WTC11 (cell line): ENCODE results near the gene EIF4E1B. TPM values are rescaled to one million over a fixed set of nuclear protein-coding genes. Genes with fewer than 3 reads are reported as not detected.

Experiments used
- ATAC-seq: fragments of 200-7000 bp; cut with Tn5 transposase; 2 replicates; pipeline ENCODE4 v1.10.0; 2021; ENCODE audit warnings: mild to moderate bottlenecking, moderate library complexity
- CTCF ChIA-PET: fragments of 300-600 bp; sonication (Branson Sonifier 250); formaldehyde crosslinking; loops from one replicate; lab custom pipeline; 2021; ENCODE audit warnings: antibody characterized with exemption; lab: Charles Lee
- POLR2A ChIA-PET: fragments of 350-600 bp; sonication (Branson Sonifier 250); formaldehyde crosslinking; loops from one replicate; lab custom pipeline; 2021; ENCODE audit warnings: antibody characterized with exemption; lab: Charles Lee
- DNase-seq: peaks from one replicate; pipeline ENCODE4 v3.0.0; 2021; ENCODE audit warnings: low spot score
- H3K27ac Mint-ChIP-seq: 2 replicates; pipeline ENCODE4 v1.8.0; 2021; ENCODE audit warnings: mixed read lengths
- H3K27me3 Mint-ChIP-seq: 2 replicates; pipeline ENCODE4 v1.8.0; 2021; ENCODE audit warnings: low read depth, mild to moderate bottlenecking, moderate library complexity, mixed read lengths
- H3K36me3 Mint-ChIP-seq: 2 replicates; pipeline ENCODE4 v1.8.0; 2021; ENCODE audit warnings: mixed read lengths
- H3K4me1 Mint-ChIP-seq: 2 replicates; pipeline ENCODE4 v1.8.0; 2022; ENCODE audit warnings: mixed read lengths
- H3K4me3 Mint-ChIP-seq: 2 replicates; pipeline ENCODE4 v1.8.0; 2021; ENCODE audit warnings: mild to moderate bottlenecking, moderate library complexity, mixed read lengths
- H3K9me3 Mint-ChIP-seq: 2 replicates; pipeline ENCODE4 v1.8.0; 2021; ENCODE audit warnings: mixed read lengths
- ATF1 ChIP-seq: sonication (generic); formaldehyde crosslinking; IDR thresholded peaks from 2 replicates; pipeline ENCODE4 v1.8.1; 2023; ENCODE audit warnings: mild to moderate bottlenecking, moderate library complexity, missing genetic modification reagents
- CREM ChIP-seq: sonication (generic); formaldehyde crosslinking; IDR thresholded peaks from 2 replicates; pipeline ENCODE4 v1.8.1; 2022; ENCODE audit warnings: mild to moderate bottlenecking, missing genetic modification reagents, moderate library complexity
- FOXJ3 ChIP-seq: sonication (generic); formaldehyde crosslinking; IDR thresholded peaks from 2 replicates; pipeline ENCODE4 v1.9.0; 2021; ENCODE audit warnings: missing genetic modification reagents, mild to moderate bottlenecking, borderline replicate concordance
- GTF2I ChIP-seq: fragments of 250-450 bp; sonication (Bioruptor Pico); conservative IDR thresholded peaks from 2 replicates; pipeline ENCODE4 v1.4.0; 2021; ENCODE audit warnings: mild to moderate bottlenecking
- HMGA2 ChIP-seq: fragments of 250-450 bp; sonication (Bioruptor Pico); IDR thresholded peaks from 2 replicates; pipeline ENCODE4 v1.4.0; 2021; ENCODE audit warnings: mild to moderate bottlenecking, moderate library complexity
- HMGXB4 ChIP-seq: sonication (generic); formaldehyde crosslinking; IDR thresholded peaks from 2 replicates; pipeline ENCODE4 v1.8.1; 2023; ENCODE audit warnings: mild to moderate bottlenecking, moderate library complexity, missing genetic modification reagents
- KAT7 ChIP-seq: sonication (generic); formaldehyde crosslinking; IDR thresholded peaks from 2 replicates; pipeline ENCODE4 v1.8.1; 2023; ENCODE audit warnings: missing genetic modification reagents, mild to moderate bottlenecking, borderline replicate concordance
- MYBL2 ChIP-seq: sonication (generic); formaldehyde crosslinking; IDR thresholded peaks from 2 replicates; pipeline ENCODE4 v1.8.1; 2023; ENCODE audit warnings: mild to moderate bottlenecking, moderate library complexity, missing genetic modification reagents
- NFYB ChIP-seq: sonication (generic); formaldehyde crosslinking; conservative IDR thresholded peaks from 2 replicates; pipeline ENCODE4 v1.8.0; 2022; ENCODE audit warnings: low read depth, missing genetic modification reagents
- NR3C1 ChIP-seq: sonication (generic); formaldehyde crosslinking; conservative IDR thresholded peaks from 2 replicates; pipeline ENCODE4 v1.8.1; 2023; ENCODE audit warnings: low read depth, mild to moderate bottlenecking, missing genetic modification reagents
- PRRX2 ChIP-seq: fragments of 250-450 bp; sonication (Bioruptor Pico); IDR thresholded peaks from 2 replicates; pipeline ENCODE4 v1.8.0; 2021; ENCODE audit warnings: mild to moderate bottlenecking
- RELA ChIP-seq: sonication (generic); formaldehyde crosslinking; IDR thresholded peaks from 2 replicates; pipeline ENCODE4 v1.8.1; 2022; ENCODE audit warnings: missing genetic modification reagents, mild to moderate bottlenecking, borderline replicate concordance
- SP1 ChIP-seq: sonication (generic); formaldehyde crosslinking; conservative IDR thresholded peaks from 2 replicates; pipeline ENCODE4 v1.8.1; 2022; ENCODE audit warnings: missing genetic modification reagents
- STAT6 ChIP-seq: sonication (generic); formaldehyde crosslinking; conservative IDR thresholded peaks from 2 replicates; pipeline ENCODE4 v1.8.1; 2023; ENCODE audit warnings: mild to moderate bottlenecking, low read depth, missing genetic modification reagents, moderate library complexity
- TP53 ChIP-seq: sonication (generic); formaldehyde crosslinking; IDR thresholded peaks from 2 replicates; pipeline ENCODE4 v1.8.1; 2023; ENCODE audit warnings: mild to moderate bottlenecking, missing genetic modification reagents
- ZNF121 ChIP-seq: sonication (generic); formaldehyde crosslinking; IDR thresholded peaks from 2 replicates; pipeline ENCODE4 v1.8.0; 2023; ENCODE audit warnings: missing genetic modification reagents
- ZNF219 ChIP-seq: sonication (generic); formaldehyde crosslinking; IDR thresholded peaks from 2 replicates; pipeline ENCODE4 v1.8.0; 2023; ENCODE audit warnings: missing genetic modification reagents, mild to moderate bottlenecking, borderline replicate concordance
- ZNF232 ChIP-seq: sonication (generic); formaldehyde crosslinking; IDR thresholded peaks from 2 replicates; pipeline ENCODE4 v1.8.0; 2022; ENCODE audit warnings: mild to moderate bottlenecking, missing genetic modification reagents
- ZNF416 ChIP-seq: fragments of 250-450 bp; sonication (Bioruptor Pico); IDR thresholded peaks from 2 replicates; pipeline ENCODE4 v1.9.0; 2021; ENCODE audit warnings: mild to moderate bottlenecking, inconsistent platforms
- ZNF671 ChIP-seq: fragments of 250-450 bp; sonication (Bioruptor Pico); IDR thresholded peaks from 2 replicates; pipeline ENCODE4 v1.8.0; 2021; ENCODE audit warnings: mild to moderate bottlenecking
- total RNA-seq: library from RNA; stranded (reverse); gene quantifications from 3 replicates; pipeline ENCODE4 v1.2.3, GENCODE V29; 2021
- TF ChIP-seq, protein P1 (sequence below): fragments of 200-600 bp; IDR thresholded peaks from 2 replicates; pipeline ENCODE4 v1.8.0; 2022; ENCODE audit warnings: antibody characterized with exemption
- TF ChIP-seq, protein P2 (sequence below): sonication (generic); formaldehyde crosslinking; IDR thresholded peaks from 2 replicates; pipeline ENCODE4 v1.8.0; 2022; ENCODE audit warnings: mild to moderate bottlenecking, missing genetic modification reagents
- TF ChIP-seq, protein P3 (sequence below): sonication (generic); formaldehyde crosslinking; IDR thresholded peaks from 2 replicates; pipeline ENCODE4 v1.8.1; 2023; ENCODE audit warnings: mild to moderate bottlenecking, missing genetic modification reagents
- TF ChIP-seq, protein P4 (sequence below): sonication (generic); formaldehyde crosslinking; IDR thresholded peaks from 2 replicates; pipeline ENCODE4 v1.8.0; 2023; ENCODE audit warnings: missing genetic modification reagents, mild to moderate bottlenecking, borderline replicate concordance

EIF4E1B gene
- total RNA-seq, 1 experiment from 2014 or later = 0.74 TPM

GRCh38 chr5:176596689-176597416 lies 33.6 kb upstream of the EIF4E1B start:
- H3K4me1 Mint-ChIP-seq = 0 out of 2 replicates have a peak, but pooled peaks cover 4% of the 10 kb centered on the region
- H3K4me3 Mint-ChIP-seq = peak overlapping the region; percentile 62
- H3K9me3 Mint-ChIP-seq = no peaks in the 10 kb centered on the region
- DNase-seq (peak; percentile 75), ATAC-seq (peak; percentile 80)
- peaks cover 6% of the 10 kb centered on the region for H3K36me3 Mint-ChIP-seq
- POLR2A ChIA-PET = interaction anchor here (1.8 kb wide), 1 partner anchor 53 kb away, joined by 4 read pairs; no protein-coding TSS in a partner anchor
- H3K27me3 Mint-ChIP-seq = peaks cover 36% of the 10 kb centered on the region
- CTCF ChIA-PET = interaction anchor here (0.6 to 3.4 kb wide), 16 partner anchors 8 to 181 kb away, joined by 3 to 21 read pairs (median 6); partner anchors contain the start of genes CLTB, EIF4E1B, RNF44 and SNCB
- no peak overlapping the region for H3K27ac Mint-ChIP-seq
- TF ChIP-seq NR3C1 (peak; percentile 82; the same call in 1 of the 2 replicates), HMGXB4 (CRISPR knock-in tag) (peak; percentile 75; the same call in 1 of the 2 replicates), KAT7 (CRISPR knock-in tag) (peak; percentile 65; the same call in 1 of the 2 replicates), GTF2I (CRISPR knock-in tag) (no peak), HMGA2 (no peak), RELA (no peak), PRRX2 (no peak), ZNF121 (no peak), MYBL2 (CRISPR knock-in tag) (0 out of 2 replicates have a peak, but pooled peaks have one; percentile 26), SP1 (CRISPR knock-in tag) (0 out of 2 replicates have a peak, but pooled peaks have one; percentile 47), TP53 (peak; percentile 74; the same call in 1 of the 2 replicates), NFYB (CRISPR knock-in tag) (no peak), STAT6 (peak; percentile 85; the same call in 1 of the 2 replicates), ZNF416 (CRISPR knock-in tag) (no peak), ATF1 (CRISPR knock-in tag) (no peak), ZNF232 (0 out of 2 replicates have a peak, but pooled peaks have one; percentile 31), ZNF219 (CRISPR knock-in tag) (no peak), FOXJ3 (CRISPR knock-in tag) (no peak), ZNF671 (CRISPR knock-in tag) (no peak), CREM (CRISPR knock-in tag) (0 out of 2 replicates have a peak, but pooled peaks have one; percentile 47)
- TF ChIP-seq, protein P1, sequence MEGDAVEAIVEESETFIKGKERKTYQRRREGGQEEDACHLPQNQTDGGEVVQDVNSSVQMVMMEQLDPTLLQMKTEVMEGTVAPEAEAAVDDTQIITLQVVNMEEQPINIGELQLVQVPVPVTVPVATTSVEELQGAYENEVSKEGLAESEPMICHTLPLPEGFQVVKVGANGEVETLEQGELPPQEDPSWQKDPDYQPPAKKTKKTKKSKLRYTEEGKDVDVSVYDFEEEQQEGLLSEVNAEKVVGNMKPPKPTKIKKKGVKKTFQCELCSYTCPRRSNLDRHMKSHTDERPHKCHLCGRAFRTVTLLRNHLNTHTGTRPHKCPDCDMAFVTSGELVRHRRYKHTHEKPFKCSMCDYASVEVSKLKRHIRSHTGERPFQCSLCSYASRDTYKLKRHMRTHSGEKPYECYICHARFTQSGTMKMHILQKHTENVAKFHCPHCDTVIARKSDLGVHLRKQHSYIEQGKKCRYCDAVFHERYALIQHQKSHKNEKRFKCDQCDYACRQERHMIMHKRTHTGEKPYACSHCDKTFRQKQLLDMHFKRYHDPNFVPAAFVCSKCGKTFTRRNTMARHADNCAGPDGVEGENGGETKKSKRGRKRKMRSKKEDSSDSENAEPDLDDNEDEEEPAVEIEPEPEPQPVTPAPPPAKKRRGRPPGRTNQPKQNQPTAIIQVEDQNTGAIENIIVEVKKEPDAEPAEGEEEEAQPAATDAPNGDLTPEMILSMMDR = no peak
- TF ChIP-seq, protein P2, sequence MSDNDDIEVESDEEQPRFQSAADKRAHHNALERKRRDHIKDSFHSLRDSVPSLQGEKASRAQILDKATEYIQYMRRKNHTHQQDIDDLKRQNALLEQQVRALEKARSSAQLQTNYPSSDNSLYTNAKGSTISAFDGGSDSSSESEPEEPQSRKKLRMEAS (CRISPR knock-in tag) = peak; percentile 55; the same call in 1 of the 2 replicates
- TF ChIP-seq, protein P3, sequence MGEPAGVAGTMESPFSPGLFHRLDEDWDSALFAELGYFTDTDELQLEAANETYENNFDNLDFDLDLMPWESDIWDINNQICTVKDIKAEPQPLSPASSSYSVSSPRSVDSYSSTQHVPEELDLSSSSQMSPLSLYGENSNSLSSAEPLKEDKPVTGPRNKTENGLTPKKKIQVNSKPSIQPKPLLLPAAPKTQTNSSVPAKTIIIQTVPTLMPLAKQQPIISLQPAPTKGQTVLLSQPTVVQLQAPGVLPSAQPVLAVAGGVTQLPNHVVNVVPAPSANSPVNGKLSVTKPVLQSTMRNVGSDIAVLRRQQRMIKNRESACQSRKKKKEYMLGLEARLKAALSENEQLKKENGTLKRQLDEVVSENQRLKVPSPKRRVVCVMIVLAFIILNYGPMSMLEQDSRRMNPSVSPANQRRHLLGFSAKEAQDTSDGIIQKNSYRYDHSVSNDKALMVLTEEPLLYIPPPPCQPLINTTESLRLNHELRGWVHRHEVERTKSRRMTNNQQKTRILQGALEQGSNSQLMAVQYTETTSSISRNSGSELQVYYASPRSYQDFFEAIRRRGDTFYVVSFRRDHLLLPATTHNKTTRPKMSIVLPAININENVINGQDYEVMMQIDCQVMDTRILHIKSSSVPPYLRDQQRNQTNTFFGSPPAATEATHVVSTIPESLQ (CRISPR knock-in tag) = no peak
- TF ChIP-seq, protein P4, sequence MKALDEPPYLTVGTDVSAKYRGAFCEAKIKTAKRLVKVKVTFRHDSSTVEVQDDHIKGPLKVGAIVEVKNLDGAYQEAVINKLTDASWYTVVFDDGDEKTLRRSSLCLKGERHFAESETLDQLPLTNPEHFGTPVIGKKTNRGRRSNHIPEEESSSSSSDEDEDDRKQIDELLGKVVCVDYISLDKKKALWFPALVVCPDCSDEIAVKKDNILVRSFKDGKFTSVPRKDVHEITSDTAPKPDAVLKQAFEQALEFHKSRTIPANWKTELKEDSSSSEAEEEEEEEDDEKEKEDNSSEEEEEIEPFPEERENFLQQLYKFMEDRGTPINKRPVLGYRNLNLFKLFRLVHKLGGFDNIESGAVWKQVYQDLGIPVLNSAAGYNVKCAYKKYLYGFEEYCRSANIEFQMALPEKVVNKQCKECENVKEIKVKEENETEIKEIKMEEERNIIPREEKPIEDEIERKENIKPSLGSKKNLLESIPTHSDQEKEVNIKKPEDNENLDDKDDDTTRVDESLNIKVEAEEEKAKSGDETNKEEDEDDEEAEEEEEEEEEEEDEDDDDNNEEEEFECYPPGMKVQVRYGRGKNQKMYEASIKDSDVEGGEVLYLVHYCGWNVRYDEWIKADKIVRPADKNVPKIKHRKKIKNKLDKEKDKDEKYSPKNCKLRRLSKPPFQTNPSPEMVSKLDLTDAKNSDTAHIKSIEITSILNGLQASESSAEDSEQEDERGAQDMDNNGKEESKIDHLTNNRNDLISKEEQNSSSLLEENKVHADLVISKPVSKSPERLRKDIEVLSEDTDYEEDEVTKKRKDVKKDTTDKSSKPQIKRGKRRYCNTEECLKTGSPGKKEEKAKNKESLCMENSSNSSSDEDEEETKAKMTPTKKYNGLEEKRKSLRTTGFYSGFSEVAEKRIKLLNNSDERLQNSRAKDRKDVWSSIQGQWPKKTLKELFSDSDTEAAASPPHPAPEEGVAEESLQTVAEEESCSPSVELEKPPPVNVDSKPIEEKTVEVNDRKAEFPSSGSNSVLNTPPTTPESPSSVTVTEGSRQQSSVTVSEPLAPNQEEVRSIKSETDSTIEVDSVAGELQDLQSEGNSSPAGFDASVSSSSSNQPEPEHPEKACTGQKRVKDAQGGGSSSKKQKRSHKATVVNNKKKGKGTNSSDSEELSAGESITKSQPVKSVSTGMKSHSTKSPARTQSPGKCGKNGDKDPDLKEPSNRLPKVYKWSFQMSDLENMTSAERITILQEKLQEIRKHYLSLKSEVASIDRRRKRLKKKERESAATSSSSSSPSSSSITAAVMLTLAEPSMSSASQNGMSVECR = peak; percentile 30; the same call in 1 of the 2 replicates
